CD4-positive, alpha-beta memory T cell (primary cell): Measurements from ENCODE around the gene RTP5. TPM values are rescaled to one million over a fixed set of nuclear protein-coding genes. Genes with fewer than 3 reads are reported as not detected.
A peak's percentile ranks its signal among the peaks of the same experiment; 100 is the strongest.

Source experiments
- CTCF ChIA-PET: fragments of 350-600 bp; sonication (Branson Sonifier 250); formaldehyde crosslinking; loops from one replicate; lab custom pipeline; 2021; ENCODE audit warnings: inconsistent platforms; ENCODE audit not compliant: partially characterized antibody; lab: Charles Lee
- POLR2A ChIA-PET: fragments of 350-600 bp; sonication (Branson Sonifier 250); formaldehyde crosslinking; loops from one replicate; lab custom pipeline; 2021; ENCODE audit not compliant: partially characterized antibody; lab: Charles Lee
- DNase-seq, 5 donors: peaks; one replicate each; pipeline versions ENCODE4 v3.0.0 to v3.0.0-alpha.2; 2020 to 2022; ENCODE audit warnings: mixed read lengths in 1 of 5
- H3K27ac ChIP-seq: one replicate; pipeline ENCODE4 v1.7.0; 2013; ENCODE audit warnings: low read depth, low read length
- H3K27me3 ChIP-seq: 2 replicates; pipeline ENCODE4 v1.7.0; 2013; ENCODE audit warnings: mild to moderate bottlenecking, low read length, moderate library complexity; ENCODE audit not compliant: insufficient read depth
- H3K36me3 ChIP-seq: 2 replicates; pipeline ENCODE4 v1.7.0; 2013; ENCODE audit warnings: mild to moderate bottlenecking, low read length, moderate library complexity; ENCODE audit not compliant: insufficient read depth
- H3K4me1 ChIP-seq: 2 replicates; pipeline ENCODE4 v1.7.0; 2013; ENCODE audit warnings: mild to moderate bottlenecking, low read length, moderate library complexity; ENCODE audit not compliant: insufficient read depth
- H3K4me3 ChIP-seq, 2 donors: one replicate each; pipeline ENCODE4 v1.7.0; 2013; ENCODE audit warnings: low read length in 2 of 2, mild to moderate bottlenecking in 1 of 2
- H3K9me3 ChIP-seq, 2 donors: one replicate each; pipeline ENCODE4 v1.7.0; 2013; ENCODE audit warnings: low read length in 2 of 2, control low read depth in 1 of 2; ENCODE audit not compliant: control insufficient read depth in 1 of 2
- H3K27ac Mint-ChIP-seq, 7 donors: one replicate each; pipeline ENCODE4 v1.8.0; 2020 to 2021; ENCODE audit warnings: mixed read lengths in 7 of 7, mild to moderate bottlenecking in 6 of 7, inconsistent platforms in 3 of 7, moderate library complexity in 3 of 7
- H3K27me3 Mint-ChIP-seq, 2 donors: one replicate each; pipeline ENCODE4 v1.8.0; 2020 to 2021; ENCODE audit warnings: mixed read lengths in 2 of 2
- H3K36me3 Mint-ChIP-seq, 2 donors: one replicate each; pipeline ENCODE4 v1.8.0; 2020 to 2021; ENCODE audit warnings: mixed read lengths in 2 of 2, inconsistent platforms in 1 of 2, mild to moderate bottlenecking in 1 of 2
- H3K4me1 Mint-ChIP-seq, 4 donors: one replicate each; pipeline ENCODE4 v1.8.0; 2020 to 2021; ENCODE audit warnings: mixed read lengths in 4 of 4, mild to moderate bottlenecking in 1 of 4
- H3K4me3 Mint-ChIP-seq, 8 donors: one replicate each; pipeline ENCODE4 v1.8.0; 2020 to 2021; ENCODE audit warnings: mixed read lengths in 8 of 8, mild to moderate bottlenecking in 7 of 8, moderate library complexity in 6 of 8, inconsistent platforms in 3 of 8
- H3K9me3 Mint-ChIP-seq, 8 donors: one replicate each; pipeline ENCODE4 v1.8.0; 2020 to 2021; ENCODE audit warnings: mixed read lengths in 8 of 8, mild to moderate bottlenecking in 5 of 8, inconsistent platforms in 3 of 8, moderate library complexity in 1 of 8
- intact Hi-C: fragments of 100-400 bp; cut with micrococcal nuclease; formaldehyde crosslinking; loops from one replicate; pipeline ENCODE4 v1.15.1; 2023
- polyA plus RNA-seq, 2 donors: library from polyadenylated mRNA; unstranded; fragments of 300-500 nt; fragmentation: Illumina TruSeq; gene quantifications; one replicate each; pipeline ENCODE4 v1.2.3, GENCODE V29; 2021
- total RNA-seq, 2 experiments: library from RNA; stranded (reverse); gene quantifications; one replicate each; pipeline ENCODE4 v1.2.3, GENCODE V29; 2021

RTP5 gene
- total and polyA plus RNA-seq, 4 experiments from 2014 or later, result 0.28 TPM; not detected in 3

GRCh38 chr2:241850544-241851324 lies 18.8 kb upstream of the RTP5 start:
- ChIA-PET CTCF (interaction anchor here (1.0 to 1.6 kb wide), 2 partner anchors 9 to 28 kb away, joined by 3 read pairs; no protein-coding TSS in a partner anchor), POLR2A (interaction anchor here (0.5 to 2.0 kb wide), 2 partner anchors 14 to 18 kb away, joined by 3 to 6 read pairs; partner anchors contain the start of gene RTP5)
- Histone ChIP-seq H3K27me3 (no peaks in the 10 kb centered on the region), H3K9me3 (no peaks in the 10 kb centered on the region), H3K27ac (no peak overlapping the region), H3K4me1 (peaks cover 20% of the 10 kb centered on the region), H3K36me3 (no peaks in the 10 kb centered on the region), H3K4me3 (no peak overlapping the region)
- Mint-ChIP-seq H3K9me3 (peaks cover 0 to 3% (median 0%) of the 10 kb centered on the region in 8 donors), H3K4me1 (peaks cover 6 to 16% (median 12%) of the 10 kb centered on the region in 4 donors), H3K36me3 (peaks cover 0 to 3% of the 10 kb centered on the region in 2 donors), H3K27me3 (no peaks in the 10 kb centered on the region), H3K4me3 (no peak overlapping the region), H3K27ac (peak overlapping the region in 1 of 7 donors; percentile 42)
- peak in 1 of 5 donors; percentile 27 for DNase-seq
- intact Hi-C loops, result no loop called here

DNA sequence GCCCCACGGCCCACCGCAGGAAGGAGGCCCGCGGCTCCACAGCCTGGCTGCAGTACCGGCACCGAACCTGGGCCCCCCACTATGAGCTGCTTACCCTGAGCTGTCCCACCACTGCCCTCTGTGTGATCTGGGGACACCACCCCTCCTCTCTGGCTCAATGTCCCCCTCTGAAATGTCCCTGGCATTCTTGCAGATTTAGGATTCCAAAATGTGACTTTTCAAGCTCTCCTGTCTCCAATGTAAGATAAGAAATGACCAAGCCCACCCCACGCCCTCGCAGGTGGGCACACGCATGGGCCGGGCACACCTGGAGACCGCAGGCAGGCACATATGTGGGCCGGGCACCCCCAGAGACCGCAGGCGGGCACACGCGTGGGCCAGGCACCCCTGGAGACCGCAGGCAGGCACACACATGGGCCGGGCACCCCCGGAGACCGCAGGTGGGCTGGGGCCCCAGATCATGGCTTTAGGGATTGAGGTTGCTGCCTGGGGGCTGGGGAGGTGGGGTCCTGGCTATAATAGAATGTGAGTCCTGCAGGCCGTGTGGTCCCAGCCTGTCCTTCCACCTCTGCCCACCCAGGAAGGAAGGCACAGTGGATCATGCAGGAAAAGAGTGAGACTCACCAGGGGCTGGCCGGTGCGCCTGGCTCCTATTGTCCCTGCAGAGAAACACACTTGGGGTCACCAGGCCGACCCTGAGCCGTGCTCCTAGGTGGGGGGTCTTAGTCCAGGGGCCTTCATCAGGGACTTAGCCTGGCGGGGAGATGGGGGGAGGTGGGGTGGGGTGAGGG lies 18.0 kb upstream of the RTP5 start:
- Histone ChIP-seq H3K4me3 (no peak overlapping the region), H3K9me3 (no peaks in the 10 kb centered on the region), H3K27ac (no peak overlapping the region), H3K27me3 (no peaks in the 10 kb centered on the region), H3K4me1 (peaks cover 21% of the 10 kb centered on the region), H3K36me3 (no peaks in the 10 kb centered on the region)
- intact Hi-C loops, result no loop called here
- peak overlapping the region in 2 of 7 donors; percentile 57 to 72 for H3K27ac Mint-ChIP-seq
- H3K27me3 Mint-ChIP-seq, result no peaks in the 10 kb centered on the region
- peaks cover 0 to 2% (median 0%) of the 10 kb centered on the region in 8 donors for H3K9me3 Mint-ChIP-seq
- peak in 1 of 5 donors; percentile 22 for DNase-seq
- POLR2A ChIA-PET, result interaction anchor here (2.0 kb wide), 1 partner anchor 17 kb away, joined by 6 read pairs; the partner anchor contains the start of gene RTP5
- H3K4me3 Mint-ChIP-seq, result no peak overlapping the region
- CTCF ChIA-PET, result interaction anchor here (1.0 to 1.6 kb wide), 2 partner anchors 8 to 27 kb away, joined by 3 read pairs; no protein-coding TSS in a partner anchor
- peaks cover 0 to 3% of the 10 kb centered on the region in 2 donors for H3K36me3 Mint-ChIP-seq
- H3K4me1 Mint-ChIP-seq, result peaks cover 2 to 15% (median 11%) of the 10 kb centered on the region in 4 donors

GRCh38 chr2:241852116-241852980 lies 17.2 kb upstream of the RTP5 start:
- H3K9me3 Mint-ChIP-seq, result no peaks in the 10 kb centered on the region
- Histone ChIP-seq H3K9me3 (no peaks in the 10 kb centered on the region), H3K4me1 (peaks cover 28% of the 10 kb centered on the region), H3K27ac (no peak overlapping the region), H3K4me3 (no peak overlapping the region), H3K27me3 (no peaks in the 10 kb centered on the region), H3K36me3 (no peaks in the 10 kb centered on the region)
- ChIA-PET POLR2A (interaction anchor here (2.0 kb wide), 1 partner anchor 16 kb away, joined by 6 read pairs; the partner anchor contains the start of gene RTP5), CTCF (interaction anchor here (1.4 kb wide), 1 partner anchor 16 kb away, joined by 3 read pairs; no protein-coding TSS in a partner anchor)
- peak overlapping the region in 2 of 7 donors; percentile 42 to 68 for H3K27ac Mint-ChIP-seq
- peaks cover 6 to 17% (median 14%) of the 10 kb centered on the region in 4 donors for H3K4me1 Mint-ChIP-seq
- H3K36me3 Mint-ChIP-seq, result peaks cover 0 to 3% of the 10 kb centered on the region in 2 donors
- peak in 1 of 5 donors; percentile 28 for DNase-seq
- H3K27me3 Mint-ChIP-seq, result no peaks in the 10 kb centered on the region
- intact Hi-C loops, result no loop called here
- H3K4me3 Mint-ChIP-seq, result no peak overlapping the region

DNA sequence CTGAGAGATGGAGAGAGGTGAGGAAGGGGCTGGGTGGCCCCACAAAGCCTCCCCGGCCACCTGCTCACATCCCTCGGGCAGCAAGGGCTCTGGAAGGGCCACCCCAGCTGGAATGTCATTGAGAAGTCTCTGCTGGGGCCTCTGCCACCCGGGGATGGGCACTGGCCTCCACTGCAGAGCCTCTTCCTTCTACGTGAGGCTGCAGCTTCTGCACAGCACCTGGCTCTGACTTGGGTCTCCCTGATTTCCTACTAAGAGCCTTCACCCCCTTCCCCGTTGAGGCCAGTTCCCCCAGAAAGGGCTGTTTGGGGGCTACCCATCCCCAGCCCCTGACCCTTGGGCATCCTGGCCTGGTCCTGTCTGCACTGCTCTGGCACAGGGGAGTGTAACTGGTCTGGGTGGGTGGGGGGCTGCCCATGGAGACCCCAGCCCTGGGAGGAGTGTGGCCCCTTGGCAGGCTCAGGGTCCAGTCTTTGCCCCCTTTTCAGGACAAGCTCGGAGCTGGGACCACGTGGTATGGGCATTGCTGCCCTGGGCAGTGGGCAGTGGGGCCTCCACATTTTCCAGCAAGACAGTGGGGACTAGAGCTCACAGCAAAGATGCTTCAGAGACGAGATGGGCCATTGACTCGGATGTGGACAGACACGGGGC lies 16.4 kb upstream of the RTP5 start:
- H3K27ac Mint-ChIP-seq, result peak overlapping the region in 2 of 7 donors; percentile 64 to 68
- H3K4me3 ChIP-seq, result no peak overlapping the region
- H3K4me1 ChIP-seq, result peaks cover 34% of the 10 kb centered on the region
- POLR2A ChIA-PET, result interaction anchor here (1.4 kb wide), 1 partner anchor 119 kb away, joined by 3 read pairs; the partner anchor contains the start of gene D2HGDH
- H3K4me1 Mint-ChIP-seq, result peaks cover 6 to 24% (median 16%) of the 10 kb centered on the region in 4 donors
- peaks cover 1 to 3% of the 10 kb centered on the region in 2 donors for H3K36me3 Mint-ChIP-seq
- H3K27me3 Mint-ChIP-seq, result no peaks in the 10 kb centered on the region
- no peaks in the 10 kb centered on the region for H3K9me3 ChIP-seq
- H3K27ac ChIP-seq, result no peak overlapping the region
- CTCF ChIA-PET, result interaction anchor here (1.1 to 1.4 kb wide), 2 partner anchors 14 to 16 kb away, joined by 3 read pairs; no protein-coding TSS in a partner anchor
- H3K4me3 Mint-ChIP-seq, result no peak overlapping the region
- H3K27me3 ChIP-seq, result no peaks in the 10 kb centered on the region
- no peaks in the 10 kb centered on the region for H3K9me3 Mint-ChIP-seq
- intact Hi-C loops, result no loop called here
- H3K36me3 ChIP-seq, result no peaks in the 10 kb centered on the region
- DNase-seq, result peak in 1 of 5 donors; percentile 4

DNA sequence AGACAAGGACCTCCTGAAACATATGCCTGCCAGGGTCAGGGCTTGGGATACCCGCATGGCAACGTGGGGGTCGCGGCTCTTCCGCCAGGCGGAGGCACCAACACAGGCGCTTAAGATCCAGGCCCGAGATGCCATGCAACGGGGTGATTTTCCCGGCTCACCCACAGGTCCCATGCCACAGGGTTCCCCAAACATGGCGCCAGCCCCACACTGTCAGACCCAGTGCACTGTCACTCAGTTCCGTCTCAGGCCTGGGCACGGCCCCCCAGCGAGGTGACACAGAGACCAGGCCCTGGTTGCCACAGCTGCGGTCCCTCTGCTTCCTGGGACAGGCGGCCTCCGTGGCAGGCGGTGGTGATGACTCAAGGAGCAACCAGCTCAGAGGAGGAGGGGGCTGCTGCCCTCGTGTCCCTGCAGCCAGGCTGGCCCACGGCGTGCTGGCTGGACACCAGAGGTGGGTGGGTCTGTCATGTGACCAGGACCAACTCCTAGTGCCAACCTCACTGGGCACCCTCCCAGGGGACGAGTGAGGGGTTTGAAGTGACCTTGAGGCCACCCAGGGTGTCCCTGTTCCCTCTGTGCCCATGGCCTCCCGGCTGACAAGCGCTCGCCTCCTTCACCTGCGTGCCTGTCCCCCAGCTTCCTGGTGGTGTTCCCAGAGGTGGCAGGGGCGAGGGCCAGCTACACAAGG lies 15.7 kb upstream of the RTP5 start:
- Histone ChIP-seq H3K9me3 (no peaks in the 10 kb centered on the region), H3K27me3 (no peaks in the 10 kb centered on the region), H3K36me3 (no peaks in the 10 kb centered on the region), H3K4me3 (no peak overlapping the region), H3K27ac (no peak overlapping the region), H3K4me1 (peaks cover 40% of the 10 kb centered on the region)
- intact Hi-C loops, result no loop called here
- Mint-ChIP-seq H3K36me3 (peaks cover 1 to 3% of the 10 kb centered on the region in 2 donors), H3K9me3 (no peaks in the 10 kb centered on the region), H3K27ac (peak overlapping the region in 2 of 7 donors; percentile 32 to 64), H3K4me3 (no peak overlapping the region), H3K27me3 (no peaks in the 10 kb centered on the region), H3K4me1 (peaks cover 8 to 28% (median 19%) of the 10 kb centered on the region in 4 donors)
- POLR2A ChIA-PET, result interaction anchor here (1.4 kb wide), 1 partner anchor 119 kb away, joined by 3 read pairs; the partner anchor contains the start of gene D2HGDH
- CTCF ChIA-PET, result interaction anchor here (1.1 to 1.4 kb wide), 2 partner anchors 13 to 15 kb away, joined by 3 read pairs; no protein-coding TSS in a partner anchor
- peak in 1 of 5 donors; percentile 36 for DNase-seq
